Inflammatory macrophage treated with lipopolysaccharide for 4 hours (primary cell): ENCODE data around the gene GCN1.
A peak's percentile ranks its signal among the peaks of the same experiment; 100 is the strongest.

Experiments
- DNase-seq: peaks from one replicate; pipeline ENCODE4 v3.0.0-alpha.2; 2020

GCN1 gene

DNA sequence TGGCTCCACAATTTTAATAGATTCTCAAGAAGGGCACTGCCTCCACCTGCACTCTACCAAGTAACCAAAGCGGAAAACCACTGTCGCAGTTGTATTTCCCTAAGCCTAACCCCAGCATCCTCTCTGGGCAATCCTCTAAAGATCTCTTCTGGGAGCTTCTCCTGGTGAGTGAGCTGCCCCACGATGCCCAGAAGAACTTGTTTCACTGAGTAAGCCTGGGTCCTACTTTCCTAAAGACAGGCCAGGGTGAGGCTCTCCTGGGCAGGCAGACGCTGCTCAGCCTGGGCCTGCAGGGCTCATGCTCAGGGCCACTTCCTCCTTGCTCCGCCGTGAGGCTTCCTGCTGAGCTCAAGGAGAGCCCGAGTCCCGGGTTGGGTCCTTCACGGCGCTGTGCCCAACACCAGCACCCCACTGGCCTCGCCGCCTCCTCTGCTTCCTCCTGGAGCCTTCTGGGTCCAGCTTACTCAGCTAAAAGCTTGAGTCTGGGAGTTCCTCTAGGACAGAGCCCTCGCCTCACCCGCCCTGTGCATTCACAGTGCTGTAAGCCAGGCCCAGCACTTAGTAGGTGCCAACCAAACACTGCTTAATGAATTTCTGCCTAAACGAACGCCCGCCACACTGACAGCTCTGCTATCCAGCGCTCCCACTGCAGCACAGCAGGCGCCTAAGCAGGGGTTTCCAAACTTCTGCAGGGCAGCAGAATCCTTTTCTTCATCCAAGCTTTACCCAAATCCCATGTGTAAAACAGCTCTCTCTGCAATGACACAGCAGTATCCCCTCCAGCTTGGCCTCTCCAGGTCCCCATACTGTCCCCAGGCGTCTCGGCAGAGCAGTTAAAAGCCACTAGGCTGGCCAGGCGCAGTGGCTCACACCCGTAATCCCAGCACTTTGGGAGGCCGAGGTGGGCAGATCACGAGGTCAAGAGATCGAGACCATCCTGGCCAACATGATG is 83.7 kb downstream of the GCN1 start:
- DNase-seq = peak; percentile 89

DNA sequence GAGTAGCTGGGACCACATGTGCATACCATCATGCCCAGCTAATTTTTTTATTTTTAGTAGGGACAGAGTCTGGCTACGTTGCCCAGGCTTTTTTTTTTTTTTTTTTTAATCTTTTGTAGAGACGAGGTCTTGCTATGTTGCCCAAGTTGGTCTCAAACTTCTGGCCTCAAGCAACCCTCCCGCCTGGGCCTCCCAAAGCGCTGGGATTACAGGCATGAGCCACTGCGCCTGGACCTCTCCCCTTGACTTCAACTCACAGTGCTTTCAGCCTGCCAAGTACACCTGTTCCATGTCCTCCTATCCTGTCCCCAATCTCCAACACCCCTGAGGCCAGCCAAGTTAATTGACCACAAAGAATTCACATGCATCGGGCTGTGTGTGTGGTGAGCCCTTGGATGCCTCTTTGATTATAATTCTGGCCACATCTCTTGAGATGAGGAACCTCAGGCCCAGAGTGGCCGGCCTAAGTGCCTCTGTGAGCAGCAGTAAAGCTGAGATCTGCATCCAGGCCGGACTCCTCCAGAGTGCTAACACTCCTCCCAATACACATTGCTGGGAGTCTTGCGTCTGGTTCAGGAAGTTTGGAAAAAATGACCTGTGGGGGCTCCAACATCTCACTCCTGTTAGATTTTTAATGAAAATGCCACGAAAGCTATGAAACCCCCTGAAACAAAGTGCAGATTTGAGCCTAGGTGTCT is 84.8 kb downstream of the GCN1 start:
- no peak for DNase-seq

GRCh38 chr12:120106151-120106550 is 88.4 kb downstream of the GCN1 start:
- DNase-seq = no peak

DNA sequence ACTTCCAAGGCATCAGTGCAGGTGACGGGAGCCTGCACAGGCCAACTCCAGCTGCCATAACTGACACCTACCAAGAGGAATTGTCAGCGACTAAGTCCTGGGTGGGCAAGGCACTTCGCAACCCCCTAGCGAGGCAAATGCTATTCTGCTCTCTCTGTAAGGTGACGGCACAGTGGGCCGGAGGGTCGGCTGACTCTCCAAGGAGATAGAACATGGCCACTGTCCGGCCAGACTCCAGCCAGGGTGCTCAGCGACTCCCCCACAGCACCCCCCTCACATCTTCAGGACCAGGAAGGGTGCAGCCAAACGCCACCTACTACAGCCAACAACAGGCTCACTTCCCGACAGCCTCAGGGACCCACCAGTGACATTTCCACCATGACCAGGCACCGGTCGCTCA is 91.1 kb downstream of the GCN1 start:
- DNase-seq = no peak

DNA sequence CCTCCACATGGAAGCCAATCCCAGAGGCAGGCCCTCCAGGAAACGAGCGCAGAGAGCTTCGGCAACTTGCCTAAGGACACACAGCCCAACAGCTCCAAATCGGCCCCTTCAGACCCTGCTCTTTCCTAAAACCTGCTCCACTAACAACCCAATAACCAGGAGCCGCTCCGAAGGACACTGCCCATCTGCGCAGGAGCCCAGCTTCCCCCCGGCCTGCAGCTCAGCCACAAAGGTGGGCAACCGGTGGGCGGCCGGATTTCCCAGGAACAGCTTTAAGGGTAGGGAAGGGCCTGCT is 91.5 kb downstream of the GCN1 start:
- no peak for DNase-seq

DNA sequence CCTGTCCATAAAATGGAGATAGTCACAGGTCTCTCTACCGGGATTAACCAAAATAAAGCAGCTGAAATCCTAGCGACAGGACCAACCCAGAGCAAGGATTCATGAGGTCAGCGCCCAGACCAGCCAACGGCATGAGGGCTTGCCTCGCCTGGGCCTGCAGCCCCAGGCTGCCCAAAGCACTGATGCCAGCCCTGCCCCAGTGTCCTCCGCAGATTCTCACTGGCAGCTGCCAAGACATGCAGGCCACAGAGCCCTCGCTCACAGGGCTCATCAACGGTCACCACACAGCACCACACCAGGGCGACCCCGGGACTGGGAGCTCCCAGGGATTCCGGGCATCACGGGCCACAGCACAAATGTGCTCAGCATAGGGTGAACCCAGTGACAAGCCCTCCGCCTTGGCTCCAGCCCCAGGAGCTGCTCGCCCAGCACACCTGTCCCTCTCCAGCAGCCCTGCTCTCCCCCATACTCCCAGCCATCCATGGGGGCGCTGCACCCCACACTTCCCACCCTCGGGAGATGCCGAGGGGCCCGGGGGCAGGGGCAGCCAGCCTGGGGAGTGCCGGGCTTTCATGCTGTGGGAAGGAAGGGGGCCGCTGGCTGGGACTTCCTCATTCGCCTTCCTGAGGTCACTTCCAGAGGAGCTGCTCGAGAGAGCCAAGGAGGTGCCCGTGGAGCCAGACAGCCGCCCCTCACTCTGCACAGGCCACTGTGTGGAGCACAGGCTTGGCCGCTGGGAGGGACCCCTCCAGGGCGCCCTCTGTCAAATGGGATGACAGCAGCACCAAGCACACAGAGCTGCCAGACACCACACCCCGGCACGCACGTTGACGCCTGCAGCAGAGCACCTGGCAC is 92.1 kb downstream of the GCN1 start:
- peak; percentile 35 for DNase-seq

- DNase-seq = no peak
Observed at GRCh38 chr12:120101617-120102016, 92.9 kb downstream of the GCN1 start.

GRCh38 chr12:120101182-120101581 is 93.3 kb downstream of the GCN1 start:
- no peak for DNase-seq

DNA sequence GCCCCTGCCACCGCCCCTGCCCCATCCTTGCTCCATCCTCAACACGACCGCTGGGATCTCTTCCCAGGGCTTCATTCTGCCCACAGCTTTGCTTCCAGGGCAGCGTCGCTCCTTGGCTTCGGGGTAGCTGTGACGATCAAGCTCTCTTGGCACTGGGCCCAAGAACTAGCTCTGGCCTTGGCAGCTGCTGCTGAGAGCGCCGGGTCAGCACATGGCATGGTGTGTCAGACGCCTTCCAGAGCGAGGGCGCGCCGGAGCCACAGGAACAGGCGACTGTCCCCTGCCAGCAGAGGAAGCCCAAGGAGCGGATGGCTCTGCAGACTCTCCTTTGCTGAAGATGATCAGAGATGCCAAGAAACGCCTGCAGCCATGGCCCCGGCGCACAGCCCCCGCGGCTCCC is 93.9 kb downstream of the GCN1 start:
- no peak for DNase-seq

DNA sequence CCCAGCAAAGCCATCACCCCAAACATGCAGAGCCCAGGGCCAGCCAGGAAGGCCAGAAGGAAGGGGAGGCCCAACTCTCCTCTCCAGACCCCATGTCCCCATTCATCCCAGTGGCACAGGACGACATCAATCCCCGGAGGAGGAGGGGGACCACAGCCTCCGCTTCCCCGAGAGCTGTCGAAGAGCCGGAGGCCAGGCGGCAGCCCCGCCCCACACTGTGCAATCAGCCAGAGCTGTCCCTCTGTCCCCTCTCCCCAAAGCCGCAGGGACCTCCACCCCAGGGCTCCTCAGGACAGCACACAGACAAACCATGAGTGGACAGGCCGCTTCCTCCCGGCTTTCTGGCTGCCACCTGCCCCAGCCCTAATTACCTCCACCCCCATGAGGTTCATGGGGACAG is 94.8 kb downstream of the GCN1 start:
- no peak for DNase-seq

- DNase-seq = no peak
Observed at GRCh38 chr12:120098756-120099470, 95.6 kb downstream of the GCN1 start.

DNA sequence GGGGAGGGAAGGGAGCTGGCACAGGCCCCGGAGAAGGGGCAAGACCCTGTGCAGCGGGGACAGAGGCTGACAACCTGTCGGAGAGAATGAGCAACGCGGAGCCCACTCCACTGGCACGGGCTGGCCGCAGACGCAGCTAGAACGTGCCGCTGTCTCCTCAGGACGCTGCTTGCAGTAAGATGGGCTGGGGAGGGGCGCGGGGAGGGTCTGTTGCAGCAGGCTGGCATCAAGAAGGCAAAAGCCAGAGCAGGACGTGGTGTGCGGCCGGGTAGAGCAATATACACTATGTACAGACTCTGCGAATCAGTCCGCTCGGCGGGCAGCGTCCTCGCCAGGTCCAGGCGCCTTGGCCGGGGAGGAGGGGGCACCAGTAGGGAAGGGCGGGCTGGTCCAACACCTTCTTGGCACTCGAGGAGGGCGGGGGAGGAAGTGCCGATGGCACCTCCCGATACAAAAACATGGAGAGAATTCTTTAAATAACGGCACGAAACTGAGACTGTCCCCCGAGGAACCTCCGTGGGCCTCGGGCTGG is 97.8 kb downstream of the GCN1 start:
- no peak for DNase-seq

DNA sequence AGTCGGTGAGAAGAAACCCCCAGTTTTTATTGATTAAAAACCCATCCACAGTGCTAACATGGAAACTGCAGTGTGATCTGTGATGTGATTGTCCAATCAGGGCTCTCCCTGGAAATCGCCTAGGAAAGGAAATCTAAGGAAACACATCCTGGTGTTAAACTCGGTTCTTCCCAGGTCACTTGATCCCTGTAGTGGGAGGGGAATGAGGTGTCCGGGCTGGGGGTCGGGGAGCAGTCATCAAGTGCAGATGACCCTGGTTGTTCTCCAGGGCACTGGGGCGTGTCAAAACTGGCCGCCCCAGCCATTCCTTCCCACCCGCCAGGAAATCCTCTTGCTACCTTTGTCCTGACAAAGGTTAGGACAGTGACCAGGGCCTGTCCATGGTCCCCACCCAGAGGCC is 98.8 kb downstream of the GCN1 start:
- DNase-seq = no peak

DNA sequence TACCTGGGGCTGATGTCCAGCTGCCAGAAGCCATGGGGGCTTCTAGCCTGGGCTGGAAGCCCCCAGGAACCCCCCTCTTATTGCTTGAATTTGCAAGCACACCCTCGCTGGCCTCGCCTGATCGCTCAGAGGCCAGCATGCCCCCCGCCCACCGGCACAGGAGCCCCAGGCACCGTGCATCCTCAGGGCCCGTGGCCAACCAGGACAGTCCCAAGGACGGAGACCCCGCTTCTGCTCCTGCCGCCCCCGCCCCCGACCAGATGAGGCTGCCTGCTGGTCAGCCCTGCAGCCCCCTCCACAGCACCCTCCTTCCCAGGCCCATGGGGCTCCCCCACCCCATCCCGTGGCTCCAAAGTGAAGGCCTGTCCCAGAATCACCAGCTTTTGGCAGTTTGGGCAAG is 99.2 kb downstream of the GCN1 start:
- no peak for DNase-seq

DNA sequence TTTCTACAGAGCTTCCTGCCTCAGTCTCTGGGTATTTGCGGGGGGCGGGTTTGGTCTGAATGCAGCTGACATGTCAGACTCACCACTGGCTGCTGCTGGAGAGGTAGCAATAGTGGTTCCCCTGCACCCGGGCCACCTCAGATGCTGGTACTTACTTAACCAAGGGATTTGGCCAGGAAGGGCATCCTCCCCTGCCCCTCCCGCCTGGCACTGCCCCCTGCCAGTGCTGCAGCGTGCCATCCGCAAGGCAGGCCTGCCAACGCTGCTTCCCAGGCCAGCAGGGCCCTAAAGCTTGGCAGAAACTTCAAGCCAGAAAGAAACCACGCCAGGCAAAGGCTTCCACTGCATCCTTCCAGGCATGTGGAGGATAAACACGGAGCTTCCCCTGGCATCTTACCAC is 100.0 kb downstream of the GCN1 start:
- DNase-seq = no peak

DNA sequence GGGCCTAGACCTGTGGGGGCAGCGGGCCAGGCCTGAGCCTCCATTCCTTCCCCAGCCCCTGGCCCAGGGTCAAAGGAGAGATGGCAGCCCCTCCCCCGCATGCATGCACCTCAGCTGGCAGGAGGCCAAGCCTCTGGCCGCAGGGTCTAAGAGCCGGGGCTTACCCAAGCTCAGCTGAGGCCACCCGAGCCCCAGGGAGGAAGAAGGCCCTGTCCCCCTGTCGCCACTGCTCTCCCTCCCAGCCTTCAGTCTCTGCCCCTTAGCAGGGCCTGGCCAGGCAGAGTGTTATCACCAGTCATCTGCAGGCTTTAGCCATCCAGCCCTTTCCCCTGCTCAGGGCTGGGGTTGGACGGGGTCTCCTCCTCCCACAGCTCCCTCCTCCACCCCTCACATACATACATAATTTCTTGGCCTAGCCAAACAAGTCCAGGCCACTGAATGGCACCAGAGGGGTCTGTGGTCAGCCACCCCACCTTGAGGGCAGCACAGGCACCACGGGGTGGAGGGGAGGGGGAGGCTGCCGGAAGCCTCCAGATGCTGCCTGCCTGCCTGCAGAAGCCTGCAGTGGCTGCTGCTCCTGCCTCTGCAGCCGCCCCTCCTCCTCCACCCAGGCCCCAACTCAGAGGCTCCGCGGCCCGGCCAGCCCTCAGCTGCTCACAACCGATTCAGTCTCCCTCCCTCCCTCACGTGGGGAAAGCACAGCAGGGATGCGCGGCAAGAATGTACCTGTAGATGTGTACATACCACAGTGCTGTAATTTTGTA is 100.7 kb downstream of the GCN1 start:
- no peak for DNase-seq

- no peak for DNase-seq
Observed at GRCh38 chr12:120093336-120093591, 101.3 kb downstream of the GCN1 start.

GRCh38 chr12:120092551-120093335 is 101.8 kb downstream of the GCN1 start:
- DNase-seq = no peak

DNA sequence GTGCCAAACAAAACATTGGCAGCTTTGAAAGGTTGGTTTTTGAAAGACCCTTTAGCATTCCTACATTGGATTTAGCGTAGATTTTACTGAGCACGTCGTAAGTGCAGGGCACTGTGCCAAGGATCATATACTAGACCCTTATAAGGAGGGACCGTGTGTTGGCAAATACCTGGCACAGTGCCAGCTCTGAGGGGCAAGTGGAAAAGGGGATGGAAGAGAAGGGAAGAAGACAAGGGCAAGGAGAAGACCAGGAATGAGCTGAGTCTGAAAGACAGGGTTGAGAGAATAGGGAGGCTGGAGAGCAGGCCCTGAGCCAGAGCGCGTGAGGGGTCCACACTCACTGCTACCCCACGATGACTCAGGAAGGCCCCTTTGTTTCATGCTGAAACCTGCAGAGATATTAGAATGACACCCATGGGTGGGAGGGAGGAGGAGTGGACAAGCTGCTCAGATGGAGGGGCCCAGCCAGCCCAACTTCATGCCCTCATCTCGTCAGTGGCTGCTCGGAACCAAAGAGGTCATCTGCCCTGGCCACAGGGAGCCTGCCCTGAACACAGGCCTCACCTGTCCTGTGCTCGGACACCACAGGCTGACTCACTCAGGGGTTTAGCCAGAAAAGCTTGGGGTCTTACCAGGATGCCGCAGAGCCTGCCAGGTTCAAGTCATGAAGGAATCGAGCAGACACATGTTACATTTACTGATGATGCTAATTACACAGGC is 103.0 kb downstream of the GCN1 start:
- DNase-seq = no peak

DNA sequence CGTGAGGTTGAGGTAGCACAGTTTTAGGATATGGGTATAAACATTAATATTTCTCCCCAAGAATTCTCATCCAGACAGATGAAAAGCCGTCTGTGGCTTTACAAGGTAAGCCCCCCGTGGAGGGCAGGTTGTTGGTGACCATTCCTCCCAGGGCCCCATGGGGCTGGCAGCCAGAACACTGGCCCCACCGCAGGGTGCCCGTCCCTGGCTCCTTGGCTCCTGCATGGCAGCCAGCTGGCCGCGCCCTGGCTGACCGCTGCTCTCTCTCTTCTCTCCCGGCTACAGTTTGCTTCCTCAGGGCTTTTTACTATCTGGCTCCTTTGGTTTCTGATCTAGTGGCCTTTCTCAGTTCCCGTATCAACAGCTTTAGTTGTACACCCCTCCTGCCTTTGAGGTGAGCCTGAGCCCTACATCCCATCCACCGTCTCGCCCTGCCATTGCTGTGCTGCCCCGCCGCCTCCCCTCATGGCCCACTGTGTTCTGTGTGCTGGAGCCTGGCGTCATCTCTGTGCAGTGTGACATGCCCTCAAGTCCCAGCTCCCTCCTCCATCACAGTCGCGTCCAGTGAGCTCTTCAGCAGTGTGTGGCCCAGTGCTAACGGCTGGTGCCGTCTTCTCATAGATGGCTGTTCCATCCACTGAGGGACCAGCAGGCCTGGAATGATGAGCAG is 103.8 kb downstream of the GCN1 start:
- DNase-seq = no peak
